ENCODE measurements around the gene S100A5.

DNA sequence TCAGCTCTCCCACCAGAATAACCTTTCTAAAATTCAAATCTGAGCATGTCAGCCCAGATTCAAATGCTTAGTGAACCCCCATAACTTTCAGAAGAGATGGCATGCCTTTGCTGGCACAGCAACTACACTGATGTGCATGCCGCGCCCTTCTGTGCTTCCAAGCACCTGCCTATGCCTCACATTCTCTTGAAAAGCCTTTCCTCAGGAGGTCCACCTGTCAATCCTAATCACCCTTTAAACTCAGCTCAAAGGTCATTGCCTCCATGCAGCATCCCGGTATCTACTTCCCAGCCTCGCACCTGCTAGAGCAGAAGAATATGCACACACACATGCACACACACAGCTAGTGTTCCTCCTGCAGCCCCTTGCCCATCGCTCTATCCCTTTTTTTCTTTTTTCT, 30.1 kb upstream of the S100A5 start:
- TF ChIP-seq, protein P1, sequence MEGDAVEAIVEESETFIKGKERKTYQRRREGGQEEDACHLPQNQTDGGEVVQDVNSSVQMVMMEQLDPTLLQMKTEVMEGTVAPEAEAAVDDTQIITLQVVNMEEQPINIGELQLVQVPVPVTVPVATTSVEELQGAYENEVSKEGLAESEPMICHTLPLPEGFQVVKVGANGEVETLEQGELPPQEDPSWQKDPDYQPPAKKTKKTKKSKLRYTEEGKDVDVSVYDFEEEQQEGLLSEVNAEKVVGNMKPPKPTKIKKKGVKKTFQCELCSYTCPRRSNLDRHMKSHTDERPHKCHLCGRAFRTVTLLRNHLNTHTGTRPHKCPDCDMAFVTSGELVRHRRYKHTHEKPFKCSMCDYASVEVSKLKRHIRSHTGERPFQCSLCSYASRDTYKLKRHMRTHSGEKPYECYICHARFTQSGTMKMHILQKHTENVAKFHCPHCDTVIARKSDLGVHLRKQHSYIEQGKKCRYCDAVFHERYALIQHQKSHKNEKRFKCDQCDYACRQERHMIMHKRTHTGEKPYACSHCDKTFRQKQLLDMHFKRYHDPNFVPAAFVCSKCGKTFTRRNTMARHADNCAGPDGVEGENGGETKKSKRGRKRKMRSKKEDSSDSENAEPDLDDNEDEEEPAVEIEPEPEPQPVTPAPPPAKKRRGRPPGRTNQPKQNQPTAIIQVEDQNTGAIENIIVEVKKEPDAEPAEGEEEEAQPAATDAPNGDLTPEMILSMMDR (IDR thresholded peaks at IDR 0.05) = no peak
- TF ChIP-seq POLR2A (IDR thresholded peaks at IDR 0.05) = no peak
